AG10803 (cell line): ENCODE measurements around the gene IL22RA1.

ENCODE experiments used
- DNase-seq: peaks from one replicate; pipeline ENCODE4 v3.0.0; 2010; ENCODE audit warnings: low read depth
- H3K4me3 ChIP-seq: 2 replicates; pipeline ENCODE4 v1.5.1; 2011; ENCODE audit warnings: mild to moderate bottlenecking, low read length, control low read depth
- TF ChIP-seq, protein P1 (sequence below): conservative IDR thresholded peaks from 2 replicates; pipeline ENCODE4 v1.5.1; 2011; ENCODE audit warnings: mild to moderate bottlenecking, low read length, control low read depth, inconsistent platforms

Gene IL22RA1

GRCh38 chr1:24082372-24082771, 60.6 kb downstream of the IL22RA1 start:
- TF ChIP-seq, protein P1, sequence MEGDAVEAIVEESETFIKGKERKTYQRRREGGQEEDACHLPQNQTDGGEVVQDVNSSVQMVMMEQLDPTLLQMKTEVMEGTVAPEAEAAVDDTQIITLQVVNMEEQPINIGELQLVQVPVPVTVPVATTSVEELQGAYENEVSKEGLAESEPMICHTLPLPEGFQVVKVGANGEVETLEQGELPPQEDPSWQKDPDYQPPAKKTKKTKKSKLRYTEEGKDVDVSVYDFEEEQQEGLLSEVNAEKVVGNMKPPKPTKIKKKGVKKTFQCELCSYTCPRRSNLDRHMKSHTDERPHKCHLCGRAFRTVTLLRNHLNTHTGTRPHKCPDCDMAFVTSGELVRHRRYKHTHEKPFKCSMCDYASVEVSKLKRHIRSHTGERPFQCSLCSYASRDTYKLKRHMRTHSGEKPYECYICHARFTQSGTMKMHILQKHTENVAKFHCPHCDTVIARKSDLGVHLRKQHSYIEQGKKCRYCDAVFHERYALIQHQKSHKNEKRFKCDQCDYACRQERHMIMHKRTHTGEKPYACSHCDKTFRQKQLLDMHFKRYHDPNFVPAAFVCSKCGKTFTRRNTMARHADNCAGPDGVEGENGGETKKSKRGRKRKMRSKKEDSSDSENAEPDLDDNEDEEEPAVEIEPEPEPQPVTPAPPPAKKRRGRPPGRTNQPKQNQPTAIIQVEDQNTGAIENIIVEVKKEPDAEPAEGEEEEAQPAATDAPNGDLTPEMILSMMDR, result no peak
- DNase-seq, result no peak
- H3K4me3 ChIP-seq, result no peak overlapping the region

DNA sequence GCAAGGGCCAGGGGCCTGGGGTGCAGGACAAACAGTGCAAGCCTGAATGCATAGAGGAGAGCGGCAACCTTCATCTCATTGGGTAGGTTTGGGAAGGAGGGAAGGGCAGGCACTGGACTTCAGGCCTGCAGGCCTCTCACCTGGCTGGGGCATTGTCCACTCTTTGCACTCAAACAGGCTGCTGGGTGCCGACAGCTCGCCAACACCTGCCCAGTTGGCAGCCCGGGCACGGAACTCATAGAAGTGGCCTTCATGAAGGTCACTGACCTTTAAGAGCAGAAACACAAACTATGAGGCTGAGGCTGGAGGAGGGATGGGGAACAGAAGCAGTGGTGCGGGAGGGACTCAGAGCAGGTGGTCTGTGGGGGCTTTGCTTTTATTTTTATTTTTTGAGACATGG, 61.8 kb downstream of the IL22RA1 start:
- H3K4me3 ChIP-seq, result no peak overlapping the region
- no peak for DNase-seq
- TF ChIP-seq, protein P1, result no peak

- H3K4me3 ChIP-seq, result no peak overlapping the region
- DNase-seq, result no peak
- TF ChIP-seq, protein P1, result no peak
Observed at GRCh38 chr1:24080131-24080530, 62.8 kb downstream of the IL22RA1 start.

DNA sequence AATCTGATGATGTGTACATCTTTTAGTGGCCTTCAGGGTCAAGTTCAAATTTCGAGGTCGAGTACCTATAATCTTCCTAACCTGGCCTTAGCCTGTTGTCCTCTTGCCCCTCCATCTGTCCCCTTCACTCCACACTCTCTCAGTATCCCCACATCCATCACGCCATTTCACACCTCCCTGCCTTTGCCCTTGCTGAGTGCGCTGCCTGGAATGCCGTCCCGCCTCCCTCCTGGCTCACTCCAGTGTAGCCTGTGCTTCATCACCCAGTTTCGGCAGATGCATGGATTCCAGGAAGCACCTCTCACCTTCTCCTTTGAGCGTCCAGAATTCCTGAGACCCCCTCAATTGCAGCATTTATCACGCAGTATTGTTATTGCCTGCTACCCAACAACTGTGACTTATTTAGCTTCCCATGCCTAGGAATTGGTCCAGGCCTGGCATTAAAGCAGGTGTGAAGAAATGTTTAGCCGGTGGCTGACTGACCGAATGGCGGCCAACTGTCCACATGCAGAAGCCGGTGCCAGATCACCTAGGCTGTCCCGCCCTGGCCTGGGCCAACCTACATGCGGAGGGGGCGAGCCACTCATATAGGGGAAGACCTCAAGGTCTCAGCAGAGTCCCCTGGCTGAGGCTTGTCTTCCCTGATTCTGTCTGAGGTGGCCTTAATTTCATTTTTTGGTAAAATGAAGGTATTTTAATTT, 65.5 kb downstream of the IL22RA1 start:
- no peak overlapping the region for H3K4me3 ChIP-seq
- TF ChIP-seq, protein P1, result no peak
- no peak for DNase-seq

GRCh38 chr1:24075946-24076345, 67.0 kb downstream of the IL22RA1 start:
- TF ChIP-seq, protein P1, result no peak
- DNase-seq, result no peak
- H3K4me3 ChIP-seq, result no peak overlapping the region

GRCh38 chr1:24075590-24075854, 67.4 kb downstream of the IL22RA1 start:
- no peak overlapping the region for H3K4me3 ChIP-seq
- no peak for DNase-seq
- TF ChIP-seq, protein P1, result no peak

- no peak for DNase-seq
- TF ChIP-seq, protein P1, result no peak
- H3K4me3 ChIP-seq, result no peak overlapping the region
Observed at GRCh38 chr1:24074817-24075589, 67.9 kb downstream of the IL22RA1 start.
